Measurements from ENCODE around the gene ZRANB3.

- TF ChIP-seq SIN3A (IDR thresholded peaks at IDR 0.05; ENCODE audit: borderline replicate concordance, insufficient read depth, low read length): no peak
- no peak for TF ChIP-seq POLR2AphosphoS5 (IDR thresholded peaks at IDR 0.05; ENCODE audit: low read depth, low read length)
- TF ChIP-seq TAF1 (IDR thresholded peaks at IDR 0.05; ENCODE audit: borderline replicate concordance, insufficient read depth, low read length): no peak
- TF ChIP-seq, protein P1, sequence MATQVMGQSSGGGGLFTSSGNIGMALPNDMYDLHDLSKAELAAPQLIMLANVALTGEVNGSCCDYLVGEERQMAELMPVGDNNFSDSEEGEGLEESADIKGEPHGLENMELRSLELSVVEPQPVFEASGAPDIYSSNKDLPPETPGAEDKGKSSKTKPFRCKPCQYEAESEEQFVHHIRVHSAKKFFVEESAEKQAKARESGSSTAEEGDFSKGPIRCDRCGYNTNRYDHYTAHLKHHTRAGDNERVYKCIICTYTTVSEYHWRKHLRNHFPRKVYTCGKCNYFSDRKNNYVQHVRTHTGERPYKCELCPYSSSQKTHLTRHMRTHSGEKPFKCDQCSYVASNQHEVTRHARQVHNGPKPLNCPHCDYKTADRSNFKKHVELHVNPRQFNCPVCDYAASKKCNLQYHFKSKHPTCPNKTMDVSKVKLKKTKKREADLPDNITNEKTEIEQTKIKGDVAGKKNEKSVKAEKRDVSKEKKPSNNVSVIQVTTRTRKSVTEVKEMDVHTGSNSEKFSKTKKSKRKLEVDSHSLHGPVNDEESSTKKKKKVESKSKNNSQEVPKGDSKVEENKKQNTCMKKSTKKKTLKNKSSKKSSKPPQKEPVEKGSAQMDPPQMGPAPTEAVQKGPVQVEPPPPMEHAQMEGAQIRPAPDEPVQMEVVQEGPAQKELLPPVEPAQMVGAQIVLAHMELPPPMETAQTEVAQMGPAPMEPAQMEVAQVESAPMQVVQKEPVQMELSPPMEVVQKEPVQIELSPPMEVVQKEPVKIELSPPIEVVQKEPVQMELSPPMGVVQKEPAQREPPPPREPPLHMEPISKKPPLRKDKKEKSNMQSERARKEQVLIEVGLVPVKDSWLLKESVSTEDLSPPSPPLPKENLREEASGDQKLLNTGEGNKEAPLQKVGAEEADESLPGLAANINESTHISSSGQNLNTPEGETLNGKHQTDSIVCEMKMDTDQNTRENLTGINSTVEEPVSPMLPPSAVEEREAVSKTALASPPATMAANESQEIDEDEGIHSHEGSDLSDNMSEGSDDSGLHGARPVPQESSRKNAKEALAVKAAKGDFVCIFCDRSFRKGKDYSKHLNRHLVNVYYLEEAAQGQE (IDR thresholded peaks at IDR 0.05; ENCODE audit: insufficient read depth in 1 of 2, low read depth in 2 of 2, low read length in 2 of 2): no peak
- TF ChIP-seq FOXP2 (optimal IDR thresholded peaks at IDR 0.05; ENCODE audit: borderline replicate concordance, extremely low read depth, extremely low read length, insufficient read depth): no peak
Observed at GRCh38 chr2:135563793-135564192, 32.8 kb upstream of the ZRANB3 start.

Measured in PFSK-1 (cell line).